Neutrophil (primary cell): ENCODE results near the gene UTP11.

Experiments
- H3K27ac ChIP-seq: fragments of 200-600 bp; sonication (generic); 2 replicates; pipeline ENCODE4 v1.5.1; 2016; ENCODE audit warnings: mild to moderate bottlenecking, moderate library complexity
- H3K27me3 ChIP-seq: fragments of 200-600 bp; sonication (generic); 2 replicates; pipeline ENCODE4 v1.6.0; 2016; ENCODE audit warnings: mild to moderate bottlenecking
- H3K36me3 ChIP-seq: fragments of 200-600 bp; sonication (generic); 2 replicates; pipeline ENCODE4 v1.5.1; 2017
- H3K4me1 ChIP-seq, 2 experiments: fragments of 200-600 bp in 1 of 2; sonication (generic) in 1 of 2; 1 replicate in 1 of 2; 2 replicates in 1 of 2; pipeline versions ENCODE4 v1.5.1 to v1.6.1; 2013 to 2016; ENCODE audit warnings: low read depth in 1 of 2, low read length in 1 of 2, mild to moderate bottlenecking in 1 of 2, moderate library complexity in 1 of 2; ENCODE audit not compliant: control insufficient read depth in 1 of 2, insufficient read depth in 1 of 2
- H3K4me3 ChIP-seq, 2 experiments: fragments of 200-600 bp in 1 of 2; sonication (generic) in 1 of 2; 1 replicate in 1 of 2; 2 replicates in 1 of 2; pipeline ENCODE4 v1.5.1; 2013 to 2016; ENCODE audit warnings: low read depth in 1 of 2, low read length in 1 of 2, mild to moderate bottlenecking in 1 of 2, moderate library complexity in 1 of 2
- H3K9me3 ChIP-seq: fragments of 200-600 bp; sonication (generic); 2 replicates; pipeline ENCODE4 v1.5.1; 2016
- CTCF ChIP-seq: fragments of 200-600 bp; sonication (generic); IDR thresholded peaks from 2 replicates; pipeline ENCODE4 v1.5.1; 2016; ENCODE audit warnings: antibody characterized with exemption

The UTP11 gene

GRCh38 chr1:38059635-38060250, 47.2 kb downstream of the UTP11 start:
- Histone ChIP-seq H3K4me3 (no peak overlapping the region), H3K4me1 (no peaks in the 10 kb centered on the region), H3K27me3 (peaks cover 69% of the 10 kb centered on the region), H3K9me3 (no peaks in the 10 kb centered on the region), H3K36me3 (no peaks in the 10 kb centered on the region), H3K27ac (no peak overlapping the region)
- TF ChIP-seq CTCF = no peak

DNA sequence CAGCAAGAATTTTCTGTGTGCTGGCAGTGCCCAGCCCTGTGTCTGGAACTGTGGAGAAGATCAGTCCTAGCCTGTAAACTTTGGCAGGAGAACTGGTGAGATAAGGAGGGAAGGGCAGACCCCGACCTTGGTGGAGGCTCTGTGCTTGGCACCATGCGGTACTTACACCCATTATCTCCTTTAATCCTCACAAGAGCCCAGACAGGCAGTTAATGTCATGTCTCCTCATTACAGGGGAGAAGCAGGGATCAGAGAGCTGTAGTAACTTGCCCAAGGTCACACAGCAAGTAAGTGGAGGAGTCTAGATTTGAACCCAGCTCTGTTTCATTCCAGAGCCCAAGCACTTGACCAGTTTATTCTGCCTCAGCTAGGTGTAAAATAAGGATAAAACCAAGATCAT, 48.0 kb downstream of the UTP11 start:
- Histone ChIP-seq H3K4me1 (no peaks in the 10 kb centered on the region), H3K36me3 (no peaks in the 10 kb centered on the region), H3K9me3 (no peaks in the 10 kb centered on the region), H3K4me3 (no peak overlapping the region), H3K27ac (no peak overlapping the region), H3K27me3 (peaks cover 66% of the 10 kb centered on the region)
- TF ChIP-seq CTCF = no peak

DNA sequence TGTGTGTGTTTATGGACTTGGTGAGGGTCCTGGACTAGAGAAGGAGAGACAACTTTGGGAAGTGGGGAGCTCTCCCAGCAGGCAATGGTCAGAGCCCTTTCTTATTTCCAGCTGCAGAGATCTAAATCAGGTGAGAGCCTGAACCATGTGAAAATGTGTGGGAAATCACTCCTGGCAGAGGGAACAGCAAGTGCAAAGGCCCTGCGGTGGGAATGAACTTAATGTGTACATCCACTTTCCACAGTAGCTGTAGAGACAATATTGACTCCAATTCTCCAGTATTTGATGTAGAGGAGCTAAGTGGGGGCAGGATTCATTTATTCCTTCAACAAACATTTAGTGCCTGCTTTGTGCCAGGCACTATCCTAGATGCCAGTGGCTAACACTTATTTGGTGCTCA, 48.8 kb downstream of the UTP11 start:
- Histone ChIP-seq H3K4me1 (no peaks in the 10 kb centered on the region), H3K36me3 (no peaks in the 10 kb centered on the region)
- TF ChIP-seq CTCF = no peak

GRCh38 chr1:38061883-38062328, 49.4 kb downstream of the UTP11 start:
- Histone ChIP-seq H3K36me3 (no peaks in the 10 kb centered on the region), H3K4me1 (no peaks in the 10 kb centered on the region), H3K4me3 (no peak overlapping the region), H3K9me3 (no peaks in the 10 kb centered on the region), H3K27ac (no peak overlapping the region), H3K27me3 (peaks cover 63% of the 10 kb centered on the region)
- TF ChIP-seq CTCF = no peak

More for the DNA sequence above, 48.8 kb downstream of the UTP11 start:
- H3K27me3 ChIP-seq = peaks cover 65% of the 10 kb centered on the region
- H3K9me3 ChIP-seq = no peaks in the 10 kb centered on the region
- no peak overlapping the region for H3K4me3 ChIP-seq
- no peak overlapping the region for H3K27ac ChIP-seq

- TF ChIP-seq CTCF = no peak
- peaks cover 62% of the 10 kb centered on the region for H3K27me3 ChIP-seq
- no peaks in the 10 kb centered on the region for H3K36me3 ChIP-seq
- no peak overlapping the region for H3K4me3 ChIP-seq
- H3K9me3 ChIP-seq = no peaks in the 10 kb centered on the region
- H3K27ac ChIP-seq = no peak overlapping the region
- no peaks in the 10 kb centered on the region for H3K4me1 ChIP-seq
These were observed 50.1 kb downstream of the UTP11 start for GRCh38 chr1:38062361-38063288.
